Measurements from ENCODE around the gene FRAT2.
"Not testable (repeated sequence)": the region's sequence is repeated elsewhere in the genome, so short reads cannot be mapped to it uniquely, and the experiment has no call there.

Gene FRAT2

GRCh38 chr10:97356318-97356914 lies 21.9 kb upstream of the FRAT2 start:
- no peak for DNase-seq

GRCh38 chr10:97355571-97355975 lies 21.0 kb upstream of the FRAT2 start:
- DNase-seq: no peak

- DNase-seq: no peak
Measured at GRCh38 chr10:97353945-97354344, 19.4 kb upstream of the FRAT2 start.

GRCh38 chr10:97349752-97350513 lies 15.4 kb upstream of the FRAT2 start:
- DNase-seq: no peak

GRCh38 chr10:97347317-97347716 lies 12.8 kb upstream of the FRAT2 start:
- DNase-seq: no peak

- DNase-seq: not testable (repeated sequence)
Measured at GRCh38 chr10:97343664-97344063, 9.1 kb upstream of the FRAT2 start.

- no peak for DNase-seq
Measured at GRCh38 chr10:97341416-97341815, 6.9 kb upstream of the FRAT2 start.

GRCh38 chr10:97338041-97338440 lies 3.5 kb upstream of the FRAT2 start:
- DNase-seq: no peak

GRCh38 chr10:97336942-97337831 lies 2.7 kb upstream of the FRAT2 start:
- no peak for DNase-seq

GRCh38 chr10:97336446-97336845 lies 1.9 kb upstream of the FRAT2 start:
- no peak for DNase-seq

GRCh38 chr10:97336006-97336405 lies 1.5 kb upstream of the FRAT2 start:
- DNase-seq: no peak

GRCh38 chr10:97335188-97335619 lies 675 bp upstream of the FRAT2 start:
- no peak for DNase-seq

GRCh38 chr10:97333601-97334369 lies 744 bp downstream of the FRAT2 start:
- peak; percentile 28 for DNase-seq

- DNase-seq: no peak
Measured at GRCh38 chr10:97333351-97333600, 1.3 kb downstream of the FRAT2 start.

- no peak for DNase-seq
Measured at GRCh38 chr10:97332591-97333350, 1.8 kb downstream of the FRAT2 start.

GRCh38 chr10:97331153-97331703 lies 3.3 kb downstream of the FRAT2 start:
- DNase-seq: no peak

GRCh38 chr10:97329766-97330165 lies 4.8 kb downstream of the FRAT2 start:
- DNase-seq: no peak

- DNase-seq: peak; percentile 58
Measured at GRCh38 chr10:97328646-97329453, 5.7 kb downstream of the FRAT2 start.

GRCh38 chr10:97327348-97328294 lies 6.9 kb downstream of the FRAT2 start:
- peak; percentile 51 for DNase-seq

- no peak for DNase-seq
Measured at GRCh38 chr10:97325754-97326153, 8.8 kb downstream of the FRAT2 start.

Data from activated CD4-positive, alpha-beta T cell treated with anti-CD3 and anti-CD28 coated beads, Interleukin-2, amount 50 U/mL, for 16 hours (primary cell).